Head of caudate nucleus (tissue), 42 donors: ENCODE results near the gene OLFML1.
A peak's percentile ranks its signal among the peaks of the same experiment; 100 is the strongest.

Experiments
- DNase-seq, 42 donors: peaks; one replicate each; pipeline versions ENCODE4 v3.0.0 to v3.0.0-alpha.2; 2020 to 2021; ENCODE audit warnings: mixed read lengths in 7 of 42
- intact Hi-C: fragments of 100-400 bp; cut with DNase I; formaldehyde crosslinking; loops from one replicate; pipeline ENCODE4 v1.15.0; 2022

Gene OLFML1

DNA sequence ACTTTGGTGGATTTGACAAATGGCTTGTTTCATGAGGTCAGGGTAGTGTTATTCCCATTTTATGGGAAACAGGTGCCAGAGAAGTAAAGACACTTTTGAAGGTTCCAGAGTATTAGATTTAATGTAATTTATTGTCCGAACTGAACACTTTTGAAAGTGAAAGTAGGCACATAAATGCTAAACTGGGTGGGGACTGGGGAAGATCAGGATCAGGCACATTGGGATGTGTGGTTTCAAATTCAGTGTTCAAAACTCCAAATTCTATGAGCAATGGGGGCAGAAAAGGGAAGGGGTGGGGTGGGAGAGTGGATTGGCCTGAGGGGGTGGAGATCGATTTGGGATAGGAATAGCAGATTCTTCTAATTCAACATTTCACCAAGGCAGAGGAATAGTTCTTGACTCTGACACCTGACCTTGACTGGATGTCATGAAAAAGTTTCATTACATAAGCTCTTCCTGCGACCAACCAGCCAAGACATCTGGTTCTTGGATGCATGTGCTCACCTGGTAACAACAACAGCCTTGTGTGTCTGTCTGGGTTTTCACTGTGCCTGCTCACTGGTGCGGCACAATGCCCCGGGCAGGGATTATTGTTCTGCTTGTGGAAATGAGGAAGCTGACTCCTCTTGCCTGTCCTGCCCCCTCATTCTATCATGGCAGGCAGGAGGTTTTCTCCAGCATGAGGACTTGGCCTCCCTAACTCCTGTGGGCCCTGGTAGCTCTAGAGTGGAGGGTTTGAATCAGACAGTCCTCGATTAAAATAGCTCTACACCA is 39.3 kb downstream of the OLFML1 start:
- intact Hi-C loops = no loop called here

DNA sequence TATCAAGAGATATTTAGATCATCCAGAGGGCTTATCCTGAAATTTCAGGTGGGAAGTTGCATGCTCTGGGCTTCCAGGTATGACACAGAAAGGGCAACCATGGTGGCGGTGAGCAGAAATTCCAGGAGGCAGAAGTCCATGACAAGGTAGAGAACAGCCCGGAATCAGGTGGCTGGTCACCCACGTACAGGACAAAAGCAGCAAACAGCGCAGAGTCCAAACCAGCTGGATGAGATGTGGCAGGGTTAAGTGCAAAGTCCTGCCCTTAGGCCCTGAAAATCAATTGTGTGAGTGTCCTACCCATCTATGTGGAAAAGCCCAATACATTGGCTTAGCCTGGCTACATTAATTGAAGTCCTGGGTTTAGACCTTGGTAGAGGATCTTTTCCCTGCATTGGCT is 40.1 kb downstream of the OLFML1 start:
- intact Hi-C loops = no loop called here
- DNase-seq = no peak

More for the DNA sequence above, 39.3 kb downstream of the OLFML1 start:
- no peak for DNase-seq

DNA sequence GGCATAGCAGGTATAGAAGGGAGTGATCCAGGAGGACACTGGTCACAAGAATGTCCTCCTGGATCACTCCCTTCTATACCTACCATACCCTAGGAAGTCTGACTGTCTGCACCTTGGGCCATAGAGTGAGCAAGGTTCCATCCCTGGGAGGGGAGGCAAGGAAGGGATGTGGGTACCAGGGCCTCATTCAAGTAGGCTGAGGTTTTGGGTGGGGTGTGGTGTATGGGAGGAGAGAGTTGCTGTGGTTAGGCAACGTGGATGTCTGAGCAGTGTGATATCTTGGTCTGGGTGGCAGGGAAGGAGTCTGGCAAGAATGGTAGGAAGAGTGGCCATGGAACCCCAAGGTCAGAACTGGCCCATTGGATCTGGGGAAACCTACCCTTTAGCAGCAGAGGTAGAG is 41.7 kb downstream of the OLFML1 start:
- no peak for DNase-seq
- intact Hi-C loops = no loop called here

DNA sequence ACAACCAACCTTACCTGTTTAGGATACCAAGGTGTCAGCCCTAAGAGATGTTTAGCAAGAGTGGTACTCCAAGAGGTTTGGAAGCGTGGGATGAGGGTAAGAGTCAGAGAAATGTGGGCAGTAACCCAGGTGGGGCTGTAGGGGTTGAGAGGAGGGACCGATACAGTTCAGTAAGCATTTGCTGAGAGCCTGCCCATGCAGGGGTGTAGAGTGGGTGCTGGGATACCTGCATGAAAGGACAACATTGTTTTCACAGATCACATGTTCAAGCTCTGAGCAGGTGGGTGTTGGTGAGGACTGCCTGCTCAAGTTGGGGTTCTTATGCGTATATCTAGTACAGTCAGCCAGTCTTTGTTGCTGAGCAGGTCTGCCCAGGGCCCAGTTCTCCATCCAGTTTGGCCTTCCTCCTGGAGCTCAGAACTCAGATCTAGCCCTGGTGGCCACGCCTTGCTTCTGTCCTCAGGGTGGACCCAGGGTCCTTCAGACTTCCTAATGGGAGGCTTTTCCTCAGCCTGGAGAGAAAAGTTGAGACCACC is 43.3 kb downstream of the OLFML1 start:
- intact Hi-C loops = no loop called here
- no peak for DNase-seq

DNA sequence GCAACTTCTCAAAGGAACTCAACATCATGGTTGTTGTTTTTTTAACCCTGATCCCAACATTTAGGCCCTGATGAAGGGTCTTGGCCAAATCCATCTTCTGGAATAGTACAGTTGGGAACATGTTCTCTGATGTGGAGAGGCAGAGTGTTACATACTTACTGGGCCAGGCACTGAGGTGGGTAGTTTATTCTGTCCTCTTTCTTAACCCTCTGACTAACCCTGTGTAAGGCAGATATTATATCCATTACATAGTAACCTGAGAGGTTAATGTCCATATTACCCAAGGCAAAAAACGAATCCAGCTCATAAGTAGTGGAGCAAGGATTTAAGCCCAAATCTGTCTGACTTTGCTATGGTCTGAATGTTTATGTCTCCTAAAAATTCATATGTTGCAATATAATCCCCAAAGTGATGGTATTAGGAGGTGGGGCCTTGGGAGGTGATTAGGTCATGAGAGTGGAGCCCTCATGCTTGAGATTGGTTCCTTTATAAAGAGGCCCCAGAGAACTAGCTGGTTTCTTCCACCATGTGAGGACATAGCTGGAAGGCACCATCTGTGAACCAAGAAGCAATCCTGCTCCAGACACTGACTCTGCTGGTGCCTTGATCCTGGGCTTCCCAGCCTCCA is 44.8 kb downstream of the OLFML1 start:
- intact Hi-C loops = no loop called here
- no peak for DNase-seq

DNA sequence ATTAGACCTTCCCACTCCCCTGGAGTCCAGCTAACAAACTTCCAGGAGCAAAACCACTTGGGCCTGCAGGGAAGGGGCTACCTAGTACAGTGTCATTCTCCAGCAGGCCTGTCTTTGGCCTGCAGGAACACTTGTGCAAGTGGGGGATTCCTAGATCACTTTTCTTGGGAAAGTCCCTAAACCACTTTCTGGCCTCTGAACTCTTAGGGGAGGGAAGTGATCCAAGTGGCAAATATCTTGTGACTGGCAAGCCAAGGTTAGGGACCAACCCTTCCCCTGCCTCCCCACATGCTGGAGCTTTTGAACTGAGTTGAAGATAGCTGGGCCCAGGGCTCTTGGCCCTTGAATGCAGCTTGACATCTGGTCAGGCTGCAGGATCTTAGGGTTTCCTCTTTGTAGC is 45.7 kb downstream of the OLFML1 start:
- intact Hi-C loops = no loop called here
- DNase-seq = no peak

DNA sequence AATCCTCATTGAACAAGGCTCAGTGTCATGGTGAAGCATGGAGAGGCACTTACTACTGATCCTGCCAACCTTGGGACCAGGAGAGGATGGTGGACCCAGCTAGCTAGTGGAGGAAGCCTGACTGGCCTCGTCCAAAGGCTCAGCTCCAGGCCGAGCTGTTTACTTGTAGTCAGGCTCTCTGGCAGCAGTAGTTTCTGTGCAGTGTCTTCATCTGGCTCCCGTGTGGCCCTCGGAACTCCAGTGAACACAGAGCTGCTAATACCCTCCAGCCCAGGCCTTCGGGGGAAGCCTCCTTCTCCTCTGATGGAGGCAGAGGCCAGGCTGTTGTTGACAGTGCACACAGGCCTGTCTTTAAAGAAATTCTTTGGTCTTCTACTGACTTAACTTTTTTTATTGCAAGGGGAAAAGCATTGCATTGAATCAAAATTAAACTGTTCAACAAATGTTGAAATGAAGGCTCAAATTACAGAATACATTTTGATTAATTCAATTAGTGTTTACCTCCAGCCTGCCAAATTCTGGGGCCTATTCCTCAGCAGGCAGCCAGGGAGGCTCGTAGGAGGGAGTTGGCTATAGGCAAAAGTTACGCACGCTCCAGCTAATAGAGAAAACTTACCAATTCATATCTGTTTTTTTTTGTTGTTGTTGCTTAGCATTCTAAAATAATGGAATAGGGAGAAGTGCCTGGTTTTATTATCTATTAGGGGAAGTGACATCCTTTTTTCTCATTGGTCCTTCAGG is 47.3 kb downstream of the OLFML1 start:
- DNase-seq = no peak
- intact Hi-C loops = no loop called here

DNA sequence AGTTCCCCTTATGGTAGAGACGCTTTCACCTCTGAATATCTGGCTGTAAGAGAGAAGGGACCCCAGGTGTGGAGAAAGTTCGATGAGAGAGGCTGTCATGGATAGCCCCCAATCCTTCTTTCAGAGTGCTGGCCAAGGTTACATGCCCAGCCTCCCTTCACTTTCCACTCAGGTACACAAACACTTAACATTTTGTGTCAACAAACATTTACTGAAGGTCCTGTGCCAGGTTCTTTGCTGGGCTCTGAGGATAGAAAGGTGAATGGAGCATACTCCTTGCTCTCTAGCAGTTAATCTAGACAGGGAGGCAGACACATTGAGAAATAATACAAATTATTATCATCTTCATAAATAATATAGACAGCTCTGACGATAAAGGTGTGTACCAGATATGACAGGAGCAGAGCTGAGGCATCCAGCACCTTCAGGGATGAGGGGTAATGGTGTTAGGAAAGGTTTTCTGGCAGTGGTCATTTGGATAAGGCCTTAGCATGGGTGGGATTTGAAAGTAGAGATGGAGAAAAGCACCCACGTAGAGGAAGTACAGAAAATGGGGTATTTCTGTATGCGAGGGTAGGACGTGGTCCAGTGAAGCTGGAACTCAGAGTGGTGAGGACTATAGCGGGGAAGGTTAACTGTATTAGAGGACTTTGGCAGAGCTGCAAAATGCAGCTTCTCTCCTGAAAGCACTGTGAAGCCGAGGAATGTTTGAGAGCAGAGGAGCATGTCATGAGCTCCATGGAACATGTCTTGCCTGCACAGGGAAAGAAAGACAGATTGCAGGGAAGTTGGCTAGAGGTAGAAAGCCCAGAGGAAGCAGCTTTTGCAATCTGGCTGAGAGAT is 48.1 kb downstream of the OLFML1 start:
- no peak for DNase-seq
- intact Hi-C loops = no loop called here

DNA sequence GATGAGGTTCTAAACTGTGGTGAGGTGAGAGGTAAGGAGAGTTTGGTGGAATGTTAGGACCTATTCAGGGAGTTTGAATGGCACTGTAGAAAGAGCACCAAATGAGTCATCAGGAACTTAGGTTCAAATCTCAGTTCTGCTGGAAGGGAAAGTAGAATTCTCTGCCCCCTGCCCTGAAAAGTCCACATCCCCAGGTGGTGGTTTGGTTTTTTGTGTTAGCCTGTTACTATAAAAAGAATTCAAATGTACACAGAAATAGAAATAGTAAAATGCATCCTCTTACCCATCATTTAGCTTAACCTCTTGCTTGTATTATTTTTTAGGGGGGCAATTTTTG is 48.7 kb downstream of the OLFML1 start:
- intact Hi-C loops = no loop called here

DNA sequence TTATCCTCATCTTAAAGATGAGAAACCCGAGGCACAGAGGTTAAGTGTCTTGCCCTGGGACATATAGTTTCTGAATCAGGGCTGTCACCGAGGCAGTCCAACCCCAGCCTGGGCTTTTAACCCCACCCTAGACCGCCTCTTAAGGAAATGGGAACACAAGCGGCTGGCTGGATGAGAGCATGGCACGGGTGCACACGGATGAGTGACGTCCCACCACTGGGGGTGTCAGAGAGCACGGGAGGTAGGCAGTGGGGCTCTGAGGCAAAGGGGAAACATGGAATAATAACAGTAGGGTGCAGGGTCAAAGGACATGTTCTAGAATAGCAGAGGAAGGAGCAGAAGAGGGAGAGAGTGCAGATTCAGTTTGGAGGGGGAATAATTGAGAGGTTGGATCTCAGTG is 50.8 kb downstream of the OLFML1 start:
- intact Hi-C loops = no loop called here
- peak in 4 of 42 donors; percentile 32 to 65 (median 45) for DNase-seq

More for the DNA sequence above, 48.7 kb downstream of the OLFML1 start:
- DNase-seq = no peak

DNA sequence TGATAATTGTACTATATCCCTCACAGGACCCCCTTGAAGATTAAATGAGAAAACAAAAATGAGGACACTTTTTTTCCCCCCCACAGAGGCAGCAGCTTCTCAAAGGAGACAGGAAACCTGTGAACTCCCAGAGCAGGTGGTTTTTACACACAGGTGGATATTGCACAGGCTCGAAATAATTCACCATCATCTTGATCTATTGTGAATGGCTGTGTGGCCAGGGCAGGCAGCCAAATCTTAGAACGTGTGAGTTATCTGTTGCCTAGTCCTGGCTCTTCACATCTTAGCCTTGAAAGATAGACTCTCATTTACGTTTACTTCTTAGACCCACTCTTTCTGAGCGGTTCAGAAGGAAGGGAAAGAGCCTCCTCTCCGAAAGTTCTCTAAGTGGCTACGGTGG is 52.0 kb downstream of the OLFML1 start:
- DNase-seq = no peak
- intact Hi-C loops = no loop called here

DNA sequence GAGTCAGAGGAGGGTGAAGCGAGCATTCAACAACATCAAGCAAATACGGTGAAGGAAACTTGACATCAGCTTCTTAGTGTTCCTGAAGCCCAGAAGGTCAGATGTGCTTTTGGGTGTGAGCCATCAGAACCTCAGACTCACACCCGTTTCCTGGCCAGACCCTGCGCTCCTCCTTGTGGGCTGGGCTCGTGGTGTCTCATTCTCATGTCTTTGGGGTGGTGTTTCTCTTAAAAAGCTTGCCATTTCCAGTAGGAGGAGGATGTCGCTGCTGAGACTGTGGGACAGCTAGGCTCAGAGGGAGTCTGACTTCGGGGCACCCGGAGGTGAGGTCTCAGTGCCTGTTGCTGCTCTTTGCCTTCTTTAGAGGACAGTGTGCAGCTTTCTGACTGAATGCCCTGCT is 52.7 kb downstream of the OLFML1 start:
- no peak for DNase-seq

DNA sequence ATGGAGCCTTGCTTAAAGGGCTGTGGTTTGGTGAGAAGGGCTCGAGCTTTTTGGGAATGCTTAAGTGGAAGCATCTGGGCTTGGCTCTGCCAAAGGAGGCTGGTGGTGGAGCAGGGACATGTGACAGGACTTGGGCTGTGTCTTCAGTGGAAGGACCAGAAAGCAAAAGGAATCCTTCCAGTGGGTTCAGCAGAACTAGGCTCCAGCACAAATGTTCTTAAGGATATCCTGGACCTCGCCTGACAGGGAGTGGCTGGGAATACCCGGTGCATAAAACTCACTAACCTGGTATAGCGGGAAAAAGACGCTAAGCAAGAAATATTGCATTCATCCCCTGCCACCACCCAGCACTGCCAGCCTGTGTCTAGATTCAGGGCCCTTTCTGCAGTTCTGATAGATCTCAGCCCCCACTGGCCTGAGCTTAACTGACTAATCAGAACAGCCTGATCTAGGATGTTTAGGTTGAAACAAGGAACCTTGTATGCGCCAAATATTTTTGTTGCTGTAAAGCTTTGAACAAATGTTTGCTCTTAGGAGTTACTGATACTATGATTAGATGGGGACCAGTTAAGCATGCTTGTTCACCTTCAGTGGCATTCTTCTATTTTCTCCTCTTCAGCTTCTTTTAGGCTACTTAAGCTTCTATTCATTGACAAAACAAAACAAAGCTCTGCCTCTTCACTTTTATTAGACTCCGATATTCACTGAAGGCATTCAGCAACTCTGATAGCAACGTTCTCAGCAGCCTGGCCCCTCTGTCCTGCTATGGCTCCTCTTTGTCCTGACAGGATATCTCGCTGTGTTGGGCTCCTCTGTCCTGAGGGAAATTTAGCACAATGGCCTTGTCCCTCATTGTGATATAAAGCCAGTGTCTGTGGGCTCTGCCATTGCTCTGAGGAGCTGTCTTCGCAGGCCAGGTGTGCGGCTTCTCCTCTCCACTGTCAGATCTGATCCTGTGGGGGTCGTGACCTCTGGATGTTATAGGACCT is 53.5 kb downstream of the OLFML1 start:
- DNase-seq = no peak

More for the DNA sequence above, 52.7 kb downstream of the OLFML1 start:
- intact Hi-C loops = no loop called here

DNA sequence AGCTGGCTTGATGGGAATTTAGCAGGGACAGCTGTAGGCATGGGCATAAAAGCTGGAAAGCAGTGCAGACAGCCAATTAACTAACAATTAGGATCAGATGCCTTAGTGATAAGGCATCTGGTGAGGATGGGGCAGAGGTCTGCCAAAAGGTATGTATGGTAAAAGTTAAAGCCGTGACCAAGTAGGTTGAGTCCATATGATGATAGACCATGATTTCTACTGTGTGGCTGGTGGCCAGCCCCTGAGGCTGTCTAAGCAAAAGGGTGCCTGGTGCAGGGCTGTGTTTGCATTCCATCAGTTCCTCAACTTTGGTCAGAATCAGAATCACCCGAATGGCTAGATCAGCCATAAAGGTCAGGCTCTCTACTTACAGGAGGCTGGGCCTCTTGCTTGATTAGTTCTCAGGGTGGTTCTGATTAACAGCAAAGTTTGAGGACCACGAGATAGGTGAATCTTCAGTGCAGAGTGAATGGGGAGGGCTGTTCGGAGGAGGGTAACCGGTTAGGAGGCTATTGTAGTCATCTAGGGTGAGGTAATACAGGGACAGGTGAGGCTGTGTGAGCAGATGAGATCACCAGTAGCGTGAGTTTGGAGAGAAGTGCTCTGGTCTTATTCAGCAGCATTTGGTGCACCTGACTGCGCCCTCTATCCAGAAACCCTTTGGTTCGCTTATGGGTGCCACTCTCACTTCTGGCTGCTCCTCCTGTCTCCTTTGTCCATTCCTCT is 55.7 kb downstream of the OLFML1 start:
- DNase-seq = no peak
- intact Hi-C loops = no loop called here

More for the DNA sequence above, 53.5 kb downstream of the OLFML1 start:
- intact Hi-C loops = no loop called here

DNA sequence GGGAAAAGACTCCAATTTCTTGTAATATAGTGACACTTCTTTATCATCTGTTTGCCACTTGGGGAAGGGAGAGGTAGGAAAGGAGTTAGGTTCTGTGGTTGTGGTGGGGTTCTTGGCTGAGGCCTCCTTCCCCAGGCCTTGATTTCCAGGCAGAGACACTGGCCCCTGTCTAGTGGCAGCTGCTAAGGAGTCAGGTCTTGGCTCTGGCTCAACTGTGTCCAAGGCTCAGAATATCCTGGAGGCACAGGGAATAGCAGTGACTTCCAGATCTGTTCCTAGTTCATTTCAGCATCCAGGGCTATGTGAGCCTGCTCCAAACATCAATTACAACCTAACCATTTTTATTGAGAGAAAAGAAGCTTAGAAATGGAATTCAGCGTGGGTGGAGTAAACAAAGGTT is 58.0 kb downstream of the OLFML1 start:
- DNase-seq = no peak
- intact Hi-C loops = no loop called here

DNA sequence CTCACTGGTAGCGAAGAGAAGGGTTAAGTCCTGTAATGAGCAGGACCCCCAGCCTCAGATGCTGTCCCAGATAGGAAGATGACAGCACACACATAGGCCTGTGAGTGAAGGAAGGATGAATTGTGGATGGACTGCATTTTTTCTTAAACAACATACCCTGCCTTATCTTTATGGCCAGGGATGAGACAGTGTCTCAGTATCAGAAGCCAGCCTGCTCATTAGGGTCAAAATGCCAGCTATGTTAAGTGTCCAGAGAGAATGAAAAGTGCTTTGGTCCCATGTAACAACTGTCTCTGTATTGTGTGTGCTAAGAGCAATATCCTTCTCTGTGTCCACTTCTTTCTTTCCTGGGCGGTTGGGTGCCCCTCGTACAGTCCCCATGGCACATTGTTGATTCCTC is 58.7 kb downstream of the OLFML1 start:
- DNase-seq = no peak
- intact Hi-C loops = no loop called here

DNA sequence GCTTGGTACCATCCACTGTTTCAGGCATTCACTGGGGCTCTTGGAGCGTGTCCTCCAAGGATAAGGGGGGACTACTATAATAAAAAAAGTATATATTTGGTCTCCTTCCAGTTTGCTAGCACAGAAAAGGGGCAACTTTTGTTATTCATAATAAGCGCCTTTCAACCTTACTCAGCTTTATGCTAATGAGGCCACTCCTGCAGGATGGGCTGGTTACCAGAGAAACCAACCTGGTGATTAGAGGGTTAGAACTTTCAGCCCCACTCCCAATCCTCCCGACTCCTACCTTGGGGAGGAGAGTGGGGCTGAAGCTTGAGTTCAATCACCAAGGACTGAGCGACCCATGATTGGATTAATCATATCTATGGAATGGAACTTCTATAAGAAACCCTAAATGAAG is 60.3 kb downstream of the OLFML1 start:
- intact Hi-C loops = no loop called here
- DNase-seq = no peak
